HG02623 (cell line): ENCODE data around the gene MSRB1.
A peak's percentile ranks its signal among the peaks of the same experiment; 100 is the strongest.

ENCODE experiments used
- ATAC-seq: cut with Tn5 transposase; IDR thresholded peaks from one replicate; pipeline ENCODE4 v1.9.1; 2021; ENCODE audit warnings: moderate library complexity; ENCODE audit not compliant: unreplicated experiment

Gene MSRB1, protein sequence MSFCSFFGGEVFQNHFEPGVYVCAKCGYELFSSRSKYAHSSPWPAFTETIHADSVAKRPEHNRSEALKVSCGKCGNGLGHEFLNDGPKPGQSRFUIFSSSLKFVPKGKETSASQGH

DNA sequence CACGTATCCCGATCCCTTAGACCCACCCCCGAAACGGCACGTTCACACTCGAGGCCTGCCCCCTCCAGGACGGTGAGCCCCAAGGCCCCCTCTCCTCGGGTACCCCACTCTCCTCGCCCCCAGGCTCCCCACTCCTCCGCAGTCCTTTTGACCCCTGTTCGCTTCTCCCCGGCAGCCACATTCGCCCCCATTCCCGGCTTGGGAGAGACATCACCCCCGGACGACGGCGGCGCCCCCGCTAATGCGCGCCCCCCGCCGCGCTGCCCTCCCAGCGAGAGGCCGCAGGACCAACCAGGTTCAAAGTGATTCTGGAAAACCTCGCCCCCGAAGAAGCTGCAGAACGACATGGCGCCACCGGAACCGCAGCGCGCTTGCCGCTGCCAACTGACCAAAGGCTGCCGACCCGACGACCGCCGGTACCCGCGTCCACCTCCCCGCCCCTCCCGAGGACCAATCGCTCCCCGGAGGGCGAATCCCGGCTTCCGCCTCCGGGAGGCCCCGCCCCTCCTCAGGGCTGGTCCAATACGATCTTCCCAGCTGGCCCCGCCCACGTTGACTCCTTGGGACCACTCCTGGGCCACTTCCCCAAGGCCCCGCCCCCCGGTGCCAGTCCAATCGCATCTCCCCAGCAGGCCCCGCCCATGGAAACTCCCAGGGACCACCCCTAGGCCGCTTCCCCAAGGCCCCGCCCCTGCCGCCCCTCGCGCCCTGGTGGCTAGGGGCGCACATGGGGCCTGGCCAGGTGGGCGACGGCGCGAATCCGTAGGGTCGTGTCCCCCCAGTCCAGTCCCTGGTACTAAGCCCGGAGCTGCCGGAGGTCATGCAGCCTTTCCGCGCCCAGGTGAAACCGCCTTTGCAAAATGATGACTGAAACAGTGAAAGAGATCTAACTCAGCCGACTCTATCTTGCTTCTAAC lies at the start of gene MSRB1:
TSS of gene MSRB1 (minus strand) at position 390 of the 917 bp plus-strand sequence. CDS start at position 347, 43 bp downstream.
- ATAC-seq = peak; percentile 90

DNA sequence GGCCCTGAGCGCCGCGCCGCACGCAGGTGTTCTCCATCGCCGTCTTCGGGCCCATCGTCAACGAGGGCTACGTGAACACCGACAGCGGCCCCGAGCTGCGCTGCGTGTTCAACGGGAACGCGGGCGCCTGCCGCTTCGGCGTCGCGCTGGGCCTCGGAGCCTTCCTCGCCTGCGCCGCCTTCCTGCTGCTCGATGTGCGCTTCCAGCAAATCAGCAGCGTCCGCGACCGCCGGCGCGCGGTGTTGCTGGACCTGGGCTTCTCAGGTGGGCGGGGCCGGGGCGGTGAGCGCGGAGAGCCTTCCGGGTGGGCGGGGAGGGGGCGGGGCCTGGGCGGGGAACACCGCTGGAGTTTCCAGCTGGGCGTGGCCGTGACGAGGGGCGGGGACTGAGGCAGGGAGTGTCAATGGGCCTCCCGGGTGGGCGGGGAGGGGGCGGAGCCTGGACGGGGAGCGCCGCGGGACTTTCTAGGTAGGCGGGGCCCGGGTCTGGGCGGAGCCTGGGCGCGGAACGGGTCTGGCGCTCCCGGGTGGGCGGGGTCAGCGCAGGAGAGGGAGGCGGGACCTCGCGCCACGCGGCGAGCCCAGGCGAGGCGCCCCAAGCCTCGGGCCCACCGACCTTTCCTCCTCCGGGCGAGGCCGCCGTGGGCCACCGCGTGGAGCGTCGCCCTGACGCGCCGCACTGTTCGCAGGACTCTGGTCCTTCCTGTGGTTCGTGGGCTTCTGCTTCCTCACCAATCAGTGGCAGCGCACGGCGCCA lies 49.1 kb upstream of the MSRB1 start:
- ATAC-seq = peak; percentile 41

DNA sequence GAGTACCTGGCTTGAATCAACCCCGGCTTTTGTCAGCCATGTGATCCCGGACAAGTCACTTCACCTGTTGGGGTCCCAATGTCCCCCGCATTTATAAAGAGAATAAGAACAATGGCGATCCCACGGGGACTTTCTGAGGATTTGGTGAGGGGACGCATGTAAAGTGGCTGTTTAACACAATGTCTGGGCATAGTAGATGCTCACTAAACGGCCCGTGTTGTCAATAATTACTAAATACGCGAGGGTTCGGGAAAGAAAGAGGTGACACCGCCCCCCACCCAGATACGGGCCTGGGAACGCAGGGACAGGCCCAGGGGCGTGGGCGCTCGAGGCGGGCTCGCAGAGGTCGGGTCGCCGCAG lies 48.6 kb upstream of the MSRB1 start:
- ATAC-seq = no peak

DNA sequence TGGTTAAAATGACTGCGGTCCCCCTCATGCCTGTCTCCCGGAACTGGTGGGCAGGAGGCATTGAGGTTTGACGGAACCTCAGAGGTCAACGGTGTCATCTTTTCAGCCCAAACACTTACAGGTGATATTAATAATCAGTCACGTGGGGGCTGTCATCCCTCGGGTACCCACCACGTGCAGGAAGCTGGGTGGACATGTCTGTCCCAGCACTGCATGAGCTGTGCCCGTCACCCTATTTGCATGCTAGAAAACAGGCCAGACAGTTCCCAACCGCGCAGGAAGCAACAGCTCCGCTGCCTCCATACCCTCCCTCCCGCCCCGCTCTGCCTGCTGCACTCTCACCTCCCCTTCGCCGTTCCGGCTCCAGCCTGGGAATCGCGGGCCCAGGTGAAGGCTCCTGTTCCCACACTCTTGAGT lies 48.1 kb upstream of the MSRB1 start:
- ATAC-seq = no peak

DNA sequence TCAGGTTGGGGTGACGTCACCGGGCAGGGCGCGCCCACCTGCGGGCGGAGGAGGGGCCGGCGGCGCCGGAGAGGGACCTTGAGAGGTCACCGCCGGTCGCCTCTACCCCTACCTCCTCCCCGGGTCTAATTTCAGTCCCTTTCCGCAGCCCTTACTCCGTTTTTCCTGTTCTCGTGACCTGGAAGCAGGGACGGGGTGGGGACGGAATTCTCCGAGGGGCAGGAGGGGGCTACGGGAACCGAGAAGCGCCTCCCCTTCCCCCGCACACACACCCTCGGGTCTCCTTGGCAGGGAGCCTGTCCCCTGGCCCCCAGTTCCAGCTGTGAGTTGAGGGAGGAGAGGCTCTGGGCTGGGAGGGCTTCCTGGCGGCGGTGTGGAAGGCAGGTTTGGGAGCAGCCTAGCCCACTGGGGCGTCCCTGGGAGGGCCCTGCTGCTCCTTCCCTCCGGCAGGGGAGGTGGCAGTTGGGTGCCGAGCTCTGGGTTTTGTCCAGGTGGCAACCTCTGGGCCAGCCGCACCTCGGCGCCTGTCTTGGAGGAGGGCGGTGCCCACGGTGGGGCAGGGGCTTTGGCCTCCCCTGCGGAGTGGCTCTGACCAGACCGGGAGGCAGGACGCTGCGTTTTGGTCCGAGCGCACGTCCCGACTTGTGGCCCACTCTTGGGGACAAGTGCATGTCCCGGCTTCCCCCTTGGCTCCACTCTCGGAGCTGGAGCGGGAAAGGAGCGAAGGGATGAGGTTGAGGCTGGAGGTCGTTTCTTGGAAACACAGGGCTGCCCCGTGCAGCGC lies 47.5 kb upstream of the MSRB1 start:
- ATAC-seq = no peak

DNA sequence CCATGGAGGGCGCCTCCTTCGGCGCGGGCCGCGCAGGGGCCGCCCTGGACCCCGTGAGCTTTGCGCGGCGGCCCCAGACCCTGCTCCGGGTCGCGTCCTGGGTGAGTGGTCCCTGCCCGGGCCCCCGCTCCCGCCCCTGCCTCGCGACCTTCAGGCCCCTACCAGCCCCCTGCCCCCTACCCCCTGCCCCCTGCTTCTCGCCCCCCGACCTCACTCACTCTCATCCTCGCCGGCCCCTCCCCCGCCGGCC lies 47.0 kb upstream of the MSRB1 start:
- no peak for ATAC-seq

DNA sequence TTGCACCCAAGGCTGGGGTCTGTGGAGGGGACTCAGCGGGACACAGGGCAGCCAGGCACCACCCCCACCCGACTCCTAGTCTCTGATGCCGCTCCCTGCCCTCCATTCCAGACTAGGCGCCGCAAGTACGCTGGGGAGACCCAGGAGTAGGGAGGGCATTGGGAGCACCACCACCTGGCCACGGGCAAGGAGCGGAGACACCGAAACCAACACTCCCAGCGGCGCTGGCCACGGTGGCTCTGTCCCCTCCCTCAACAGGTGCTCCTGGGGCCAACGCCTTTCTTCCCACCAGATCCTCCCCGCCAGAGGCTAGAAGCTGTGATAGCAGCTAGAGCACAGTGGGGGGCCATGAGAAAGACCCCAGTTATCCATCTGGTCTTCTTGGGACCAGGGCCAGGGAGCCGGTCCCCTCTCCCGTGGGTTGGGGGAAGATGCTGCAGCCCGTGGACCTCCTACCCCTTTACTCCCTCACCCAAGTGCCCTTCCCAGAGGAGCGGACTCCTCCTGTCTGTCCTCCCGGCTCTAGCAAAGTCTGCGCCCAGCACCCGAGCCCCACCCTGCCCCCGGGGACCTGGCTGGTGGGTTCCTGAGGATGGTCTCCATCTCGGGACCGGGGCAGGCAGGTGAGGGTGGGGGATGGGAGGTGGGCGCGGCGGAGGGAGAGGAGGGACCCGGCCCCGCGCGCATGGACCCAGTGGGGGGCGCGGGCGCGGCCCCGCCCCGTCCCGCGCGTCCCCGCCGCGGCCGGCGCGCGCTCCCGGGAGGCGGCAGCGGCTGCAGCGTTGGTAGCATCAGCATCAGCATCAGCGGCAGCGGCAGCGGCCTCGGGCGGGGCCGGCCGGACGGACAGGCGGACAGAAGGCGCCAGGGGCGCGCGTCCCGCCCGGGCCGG lies 46.5 kb upstream of the MSRB1 start, which contains the start of gene SYNGR3:
TSS of gene SYNGR3 (plus strand) at position 762 of the 892 bp plus-strand sequence. CDS start 133 bp downstream, outside the sequence.
- ATAC-seq = no peak

DNA sequence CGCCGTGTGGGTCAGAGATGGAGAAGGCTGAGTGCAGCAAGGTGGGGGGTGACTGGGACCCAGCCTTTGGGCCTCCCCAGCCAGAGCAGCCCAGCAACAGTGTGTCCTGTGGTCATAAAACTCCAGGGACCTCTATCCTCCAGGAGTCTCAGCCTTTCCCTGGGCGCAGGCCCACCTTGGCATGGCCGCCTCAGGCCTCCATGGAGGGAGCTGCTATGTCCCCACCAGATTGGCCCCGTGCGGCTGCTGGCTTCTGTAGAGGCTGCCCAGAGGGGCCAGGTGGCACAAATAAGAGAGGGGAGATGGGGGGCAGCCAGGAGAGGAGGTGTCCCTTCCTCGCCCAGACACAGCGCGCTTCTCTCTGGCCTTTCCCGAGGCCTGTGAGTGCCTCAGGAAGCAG lies 44.2 kb upstream of the MSRB1 start:
- ATAC-seq = no peak

DNA sequence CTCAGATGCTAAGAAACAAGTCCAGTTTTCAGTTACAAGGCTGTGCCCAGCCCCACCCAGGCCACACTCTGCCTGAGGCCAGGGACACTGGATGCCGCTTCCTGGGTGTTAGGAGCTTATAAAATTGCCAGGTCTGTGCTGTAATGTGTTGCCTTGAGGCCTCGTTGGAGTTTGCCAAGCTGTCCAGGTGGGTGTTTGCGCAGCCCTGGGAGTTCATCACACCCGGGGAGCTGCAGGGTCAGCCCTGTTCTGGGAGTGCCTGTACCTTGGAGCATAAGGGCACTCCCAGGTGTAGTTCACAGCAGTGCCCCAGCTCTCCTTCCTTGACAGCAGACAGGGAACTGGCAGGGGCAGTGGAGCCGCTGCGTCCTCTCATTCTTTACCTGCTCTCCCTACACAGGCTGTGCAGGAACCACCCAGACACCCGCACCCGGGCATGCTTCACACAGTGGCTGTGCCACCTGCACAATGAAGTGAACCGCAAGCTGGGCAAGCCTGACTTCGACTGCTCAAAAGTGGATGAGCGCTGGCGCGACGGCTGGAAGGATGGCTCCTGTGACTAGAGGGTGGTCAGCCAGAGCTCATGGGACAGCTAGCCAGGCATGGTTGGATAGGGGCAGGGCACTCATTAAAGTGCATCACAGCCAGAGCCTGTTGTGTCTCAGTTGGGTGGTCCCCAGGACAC lies 42.6 kb upstream of the MSRB1 start:
- no peak for ATAC-seq

DNA sequence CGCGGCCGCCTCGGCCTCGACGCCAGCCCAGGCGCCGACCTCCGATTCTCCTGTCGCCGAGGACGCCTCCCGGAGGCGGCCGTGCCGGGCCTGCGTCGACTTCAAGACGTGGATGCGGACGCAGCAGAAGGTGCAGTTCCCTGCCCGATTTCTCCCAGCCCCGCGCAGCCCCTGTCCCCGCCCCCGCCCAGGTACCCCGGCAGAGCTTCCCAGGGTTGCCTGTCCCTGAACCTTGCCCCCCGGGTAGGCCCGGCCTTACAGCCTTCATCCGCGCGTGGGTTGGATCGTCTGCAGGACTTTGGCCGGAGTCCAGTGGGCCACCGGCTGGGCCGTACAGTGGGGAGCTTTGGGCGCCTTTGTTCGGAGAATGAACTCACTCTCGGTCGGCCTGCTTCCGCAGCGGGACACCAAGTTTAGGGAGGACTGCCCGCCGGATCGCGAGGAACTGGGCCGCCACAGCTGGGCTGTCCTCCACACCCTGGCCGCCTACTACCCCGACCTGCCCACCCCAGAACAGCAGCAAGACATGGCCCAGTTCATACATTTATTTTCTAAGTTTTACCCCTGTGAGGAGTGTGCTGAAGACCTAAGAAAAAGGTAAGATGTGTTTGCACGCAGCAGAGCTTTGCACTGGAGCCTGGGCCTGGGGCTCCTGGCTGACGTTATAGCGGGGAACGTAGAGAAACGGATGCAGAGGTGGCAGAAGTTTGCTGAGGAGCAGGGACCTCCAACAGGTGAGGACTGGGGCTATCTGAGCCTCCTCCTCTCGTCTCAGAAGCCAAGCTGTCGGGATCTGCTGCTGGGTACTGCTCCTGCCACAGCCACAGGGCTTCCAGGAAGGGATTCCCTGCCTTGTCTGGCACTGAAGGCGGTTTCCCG lies 41.6 kb upstream of the MSRB1 start:
- no peak for ATAC-seq

DNA sequence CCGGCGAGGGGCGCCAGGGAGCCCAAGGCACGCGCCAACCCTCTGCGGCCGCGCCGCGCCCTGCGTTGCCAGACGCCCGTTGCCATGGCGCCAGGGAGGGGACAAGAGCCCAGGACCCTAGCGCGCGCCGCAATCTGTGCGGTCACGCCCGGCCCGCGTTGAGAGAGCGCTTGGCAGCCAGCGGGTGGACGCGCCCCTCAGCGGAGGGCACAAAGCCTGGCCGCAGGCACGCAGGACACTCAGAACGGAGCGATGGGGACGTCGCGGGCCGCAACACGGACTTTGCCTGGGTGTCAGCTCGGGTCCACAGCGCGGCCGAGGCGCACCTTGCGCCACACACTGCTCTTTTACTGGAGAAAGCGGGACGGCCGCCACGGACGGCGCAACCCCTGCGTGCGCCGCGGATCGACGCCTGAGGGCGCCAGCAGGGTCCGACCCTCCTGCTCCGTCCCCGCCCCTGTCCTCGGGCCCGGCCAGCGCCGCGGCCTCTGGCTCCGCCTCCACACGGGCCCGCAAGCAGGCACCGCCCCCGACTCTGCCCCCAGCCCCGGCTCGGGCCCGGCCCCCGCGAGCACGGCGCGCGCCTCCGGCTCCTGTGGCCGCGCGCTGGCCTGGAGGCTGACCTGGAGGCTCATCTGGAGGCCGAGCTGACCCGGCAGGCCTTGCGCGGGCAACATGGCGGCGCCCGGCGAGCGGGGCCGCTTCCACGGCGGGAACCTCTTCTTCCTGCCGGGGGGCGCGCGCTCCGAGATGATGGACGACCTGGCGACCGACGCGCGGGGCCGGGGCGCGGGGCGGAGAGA lies 40.7 kb upstream of the MSRB1 start, which contains the start of gene GFER:
TSS of gene GFER (plus strand) at position 650 of the 803 bp plus-strand sequence. CDS start at position 676, 26 bp downstream.
- peak; percentile 70 for ATAC-seq

DNA sequence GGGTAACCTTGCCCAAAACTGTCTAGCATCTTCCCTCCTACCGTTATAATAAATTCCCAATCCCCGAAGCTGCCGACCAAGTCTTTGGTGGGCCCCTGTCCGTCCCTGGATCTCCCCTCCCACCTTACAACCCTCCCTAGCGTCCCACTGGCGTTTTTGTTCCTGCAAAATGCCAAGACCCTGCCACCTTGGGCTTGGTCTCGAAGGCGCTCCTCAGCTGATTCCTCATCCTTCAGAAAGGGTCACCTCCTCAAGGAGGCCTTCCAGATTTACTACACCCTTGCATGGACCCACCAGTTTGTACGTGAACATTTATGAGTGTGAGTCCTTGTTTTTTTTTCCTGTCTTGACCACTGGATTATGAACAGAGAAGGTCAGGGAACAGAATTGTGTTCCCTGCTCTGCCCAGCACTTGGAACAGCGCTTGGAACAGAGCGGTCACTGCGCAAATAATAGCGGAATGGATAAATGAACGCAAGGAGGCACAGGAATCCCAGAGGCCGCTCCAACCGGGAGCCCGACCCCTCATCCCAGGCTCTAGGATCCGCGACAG lies 40.1 kb upstream of the MSRB1 start:
- ATAC-seq = no peak

DNA sequence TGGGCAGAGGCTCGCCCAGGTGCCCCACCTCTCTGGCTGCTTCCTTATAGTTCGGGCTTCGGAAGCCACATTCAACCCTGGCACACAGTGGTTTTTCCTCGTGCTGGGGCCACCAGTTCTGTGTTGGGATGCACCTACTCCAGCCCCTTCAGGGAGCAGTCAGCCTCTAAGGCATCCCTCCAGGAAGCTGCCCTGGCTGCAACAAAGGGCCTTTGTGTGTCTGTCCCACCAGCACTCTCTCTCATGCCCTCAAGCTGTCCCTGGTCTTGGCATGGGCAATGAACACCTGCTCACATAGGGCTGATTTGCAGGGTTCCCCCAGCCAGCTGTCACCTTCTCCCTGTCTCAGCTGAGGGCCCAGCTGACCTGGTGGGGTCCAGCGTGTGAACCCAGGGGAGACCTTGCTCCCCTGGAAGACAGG lies 39.0 kb upstream of the MSRB1 start:
- no peak for ATAC-seq

DNA sequence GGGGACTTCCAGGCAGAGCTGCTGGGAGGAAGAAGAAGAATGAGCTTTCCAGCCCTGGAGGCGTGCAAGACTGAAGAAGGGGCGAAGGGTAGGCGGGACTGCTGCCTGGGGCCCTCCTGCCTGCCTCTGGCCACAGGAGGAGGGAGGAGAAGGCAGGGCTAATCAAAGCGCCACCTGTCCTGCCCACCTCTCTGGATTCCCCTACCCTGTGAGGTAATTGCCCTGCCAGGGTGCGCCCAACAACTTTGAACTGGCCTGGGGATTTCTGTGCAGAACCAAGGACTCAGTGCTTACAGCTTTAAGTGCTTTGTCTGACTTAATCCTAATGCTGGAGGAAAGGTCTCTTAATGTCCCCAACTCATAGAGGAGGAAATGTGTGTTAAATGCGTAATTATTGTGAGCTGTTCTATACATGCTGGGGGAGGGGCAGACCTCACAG lies 38.4 kb upstream of the MSRB1 start, which contains the start of gene NOXO1:
TSS of gene NOXO1 (minus strand) at position 72 of the 439 bp plus-strand sequence. CDS start 290 bp downstream, outside the sequence.
- ATAC-seq = no peak

DNA sequence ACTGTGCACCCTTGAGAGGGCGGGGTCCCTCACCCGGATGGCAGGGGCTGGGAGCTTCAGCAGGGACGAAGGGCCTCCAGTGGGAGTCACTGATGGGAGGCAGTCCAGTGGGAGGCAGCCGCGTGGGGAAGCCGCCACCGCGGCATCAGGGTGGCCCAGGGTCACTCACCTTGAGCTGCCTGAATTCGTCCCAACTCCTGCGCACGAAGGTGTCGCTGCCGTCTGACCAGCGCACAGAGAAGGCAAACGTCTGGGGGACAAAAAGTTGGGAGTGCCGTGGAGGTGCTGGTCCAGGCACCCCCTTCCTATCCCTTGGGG lies 37.7 kb upstream of the MSRB1 start:
- ATAC-seq = no peak

DNA sequence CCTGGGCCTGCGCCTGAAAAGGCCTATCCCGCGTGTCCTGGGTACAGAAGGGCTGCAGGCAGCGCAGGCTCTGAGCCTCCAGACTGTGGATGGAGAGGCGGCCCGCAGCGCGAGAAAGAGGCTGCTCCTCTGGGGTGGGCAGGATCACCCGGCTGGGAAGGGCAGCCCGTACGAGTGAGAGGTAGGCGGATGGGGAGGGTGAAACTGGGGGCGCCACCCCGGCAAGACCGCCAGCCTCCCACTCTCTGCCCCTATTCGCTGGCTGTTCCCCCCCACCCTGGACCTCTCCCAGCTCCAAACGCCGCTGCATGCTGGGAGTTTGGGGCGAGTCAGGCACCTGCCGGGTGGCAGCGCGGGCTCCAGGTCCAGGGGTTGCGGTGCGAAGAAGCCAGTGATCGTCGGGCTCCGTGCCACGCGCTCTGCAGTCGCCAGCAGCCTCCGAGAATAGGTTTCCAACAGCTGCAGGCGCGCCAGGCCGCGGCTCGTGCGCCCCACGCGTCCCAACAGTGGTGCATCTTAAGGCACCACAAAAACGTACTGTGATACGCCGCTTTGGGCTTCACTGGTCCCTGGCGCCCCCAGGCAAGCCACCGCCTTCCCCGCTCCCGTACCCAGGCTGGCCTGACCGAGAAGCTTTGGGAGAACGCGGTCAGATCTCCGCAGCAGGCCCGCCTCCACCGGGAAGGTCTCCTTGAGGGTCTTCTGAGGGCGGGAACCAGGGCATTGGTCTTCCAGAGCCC lies 37.2 kb upstream of the MSRB1 start:
- no peak for ATAC-seq
